ENCODE results near the gene PELI2.

GRCh38 chr14:56126637-56126913 is 8.4 kb downstream of the PELI2 start:
- TF ChIP-seq, protein P1, sequence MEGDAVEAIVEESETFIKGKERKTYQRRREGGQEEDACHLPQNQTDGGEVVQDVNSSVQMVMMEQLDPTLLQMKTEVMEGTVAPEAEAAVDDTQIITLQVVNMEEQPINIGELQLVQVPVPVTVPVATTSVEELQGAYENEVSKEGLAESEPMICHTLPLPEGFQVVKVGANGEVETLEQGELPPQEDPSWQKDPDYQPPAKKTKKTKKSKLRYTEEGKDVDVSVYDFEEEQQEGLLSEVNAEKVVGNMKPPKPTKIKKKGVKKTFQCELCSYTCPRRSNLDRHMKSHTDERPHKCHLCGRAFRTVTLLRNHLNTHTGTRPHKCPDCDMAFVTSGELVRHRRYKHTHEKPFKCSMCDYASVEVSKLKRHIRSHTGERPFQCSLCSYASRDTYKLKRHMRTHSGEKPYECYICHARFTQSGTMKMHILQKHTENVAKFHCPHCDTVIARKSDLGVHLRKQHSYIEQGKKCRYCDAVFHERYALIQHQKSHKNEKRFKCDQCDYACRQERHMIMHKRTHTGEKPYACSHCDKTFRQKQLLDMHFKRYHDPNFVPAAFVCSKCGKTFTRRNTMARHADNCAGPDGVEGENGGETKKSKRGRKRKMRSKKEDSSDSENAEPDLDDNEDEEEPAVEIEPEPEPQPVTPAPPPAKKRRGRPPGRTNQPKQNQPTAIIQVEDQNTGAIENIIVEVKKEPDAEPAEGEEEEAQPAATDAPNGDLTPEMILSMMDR (IDR thresholded peaks at IDR 0.05), result no peak
- TF ChIP-seq EP300 (IDR thresholded peaks at IDR 0.05), result no peak

Data from ovary (tissue), 3 donors.